IMR-90 (cell line): ENCODE data around the gene CNNM3. TPM values are rescaled to one million over a fixed set of nuclear protein-coding genes. Genes with fewer than 3 reads are reported as not detected.

Source experiments
- ATAC-seq: fragments of 200-7000 bp; cut with Tn5 transposase; 2 replicates; pipeline ENCODE4 v1.9.1; 2020; ENCODE audit warnings: low read depth, mild to moderate bottlenecking, moderate library complexity
- BruUV-seq: library from RNA; stranded (reverse); fragments of 400-500 nt; replicated peaks from 2 replicates; lab custom pipeline; 2021; lab: Mats Ljungman, UMichigan
- CTCF ChIA-PET: fragments of 300-600 bp; formaldehyde crosslinking; extraction: SDS; loops from one replicate; lab custom pipeline; 2021; ENCODE audit warnings: antibody characterized with exemption; lab: Yijun Ruan, JAX
- POLR2A ChIA-PET: fragments of 300-600 bp; sonication (Branson Sonifier 250); formaldehyde crosslinking; loops from one replicate; lab custom pipeline; 2022; ENCODE audit warnings: antibody characterized with exemption; ENCODE audit not compliant: unreplicated experiment; lab: Charles Lee
- DNase-seq: peaks from one replicate; pipeline ENCODE4 v3.0.0; 2013
- H2AFZ ChIP-seq: replicated peaks from 2 replicates; pipeline ENCODE3; 2013; ENCODE audit warnings: low read length, mild to moderate bottlenecking; ENCODE audit not compliant: poor library complexity
- H2AK5ac ChIP-seq: 2 replicates; pipeline ENCODE4 v1.6.1; 2013; ENCODE audit warnings: low read depth, low read length, inconsistent platforms
- H2AK9ac ChIP-seq: replicated peaks from 2 replicates; pipeline ENCODE3; 2013; ENCODE audit warnings: mild to moderate bottlenecking, low read depth, low read length, moderate library complexity; ENCODE audit not compliant: poor library complexity
- H2BK120ac ChIP-seq: 2 replicates; pipeline ENCODE4 v1.6.1; 2013; ENCODE audit warnings: low read depth, low read length, inconsistent platforms
- H2BK15ac ChIP-seq: 3 replicates; pipeline ENCODE4 v1.6.1; 2013; ENCODE audit warnings: low read depth, low read length, inconsistent platforms
- H2BK20ac ChIP-seq: 2 replicates; pipeline ENCODE4 v1.6.1; 2013; ENCODE audit warnings: low read depth, mild to moderate bottlenecking, inconsistent platforms, low read length, moderate library complexity
- H2BK5ac ChIP-seq: 2 replicates; pipeline ENCODE4 v1.6.1; 2013; ENCODE audit warnings: mild to moderate bottlenecking, low read depth, low read length, inconsistent platforms; ENCODE audit not compliant: poor library complexity, severe bottlenecking
- H3K14ac ChIP-seq: replicated peaks from 2 replicates; pipeline ENCODE4 v1.6.1; 2013; ENCODE audit warnings: low read depth, low read length, inconsistent platforms
- H3K18ac ChIP-seq: 2 replicates; pipeline ENCODE4 v1.6.1; 2013; ENCODE audit warnings: low read depth, low read length, control low read depth
- H3K23ac ChIP-seq: 2 replicates; pipeline ENCODE4 v1.6.1; 2013; ENCODE audit warnings: low read depth, low read length, inconsistent platforms
- H3K27ac ChIP-seq: 2 replicates; pipeline ENCODE4 v1.5.1; 2013; ENCODE audit warnings: mild to moderate bottlenecking, control low read depth, low read length; ENCODE audit not compliant: insufficient read depth
- H3K27me3 ChIP-seq: 2 replicates; pipeline ENCODE4 v1.6.1; 2013; ENCODE audit warnings: low read length; ENCODE audit not compliant: control insufficient read depth, insufficient read depth
- H3K36me3 ChIP-seq: 2 replicates; pipeline ENCODE4 v1.6.1; 2013; ENCODE audit warnings: low read length, mixed read lengths; ENCODE audit not compliant: control insufficient read depth, insufficient read depth
- H3K4ac ChIP-seq: 2 replicates; pipeline ENCODE4 v1.6.1; 2013; ENCODE audit warnings: low read depth, low read length, inconsistent platforms
- H3K4me1 ChIP-seq: 2 replicates; pipeline ENCODE4 v1.6.1; 2013; ENCODE audit warnings: low read length, mixed read lengths; ENCODE audit not compliant: control insufficient read depth, insufficient read depth
- H3K4me2 ChIP-seq: 2 replicates; pipeline ENCODE4 v1.6.1; 2013; ENCODE audit warnings: low read depth, mild to moderate bottlenecking, control low read depth, low read length, moderate library complexity
- H3K4me3 ChIP-seq: 2 replicates; pipeline ENCODE4 v1.5.1; 2013; ENCODE audit warnings: low read depth, mild to moderate bottlenecking, control low read depth, low read length, moderate library complexity; ENCODE audit not compliant: insufficient read depth
- H3K56ac ChIP-seq: 2 replicates; pipeline ENCODE4 v1.6.1; 2013; ENCODE audit warnings: low read length, inconsistent platforms; ENCODE audit not compliant: insufficient read depth; ENCODE audit errors: extremely low read depth
- H3K79me1 ChIP-seq, 2 experiments: 2 replicates each; pipeline ENCODE4 v1.6.1; 2013; ENCODE audit warnings: low read length in 2 of 2, inconsistent platforms in 1 of 2, low read depth in 1 of 2
- H3K9ac ChIP-seq: 2 replicates; pipeline ENCODE4 v1.6.1; 2013; ENCODE audit warnings: low read depth, low read length, control low read depth
- H3K9me1 ChIP-seq: 2 replicates; pipeline ENCODE4 v1.6.1; 2013; ENCODE audit warnings: low read length, inconsistent platforms; ENCODE audit not compliant: insufficient read depth
- H3K9me3 ChIP-seq: 2 replicates; pipeline ENCODE4 v1.6.1; 2013; ENCODE audit warnings: low read length; ENCODE audit not compliant: control insufficient read depth, insufficient read depth
- H4K20me1 ChIP-seq: 2 replicates; pipeline ENCODE4 v1.6.1; 2013; ENCODE audit warnings: low read length, inconsistent platforms; ENCODE audit not compliant: insufficient read depth
- H4K5ac ChIP-seq: 2 replicates; pipeline ENCODE4 v1.6.1; 2013; ENCODE audit warnings: mild to moderate bottlenecking, low read depth, low read length, control low read depth
- H4K8ac ChIP-seq, 2 experiments: 2 replicates each; pipeline ENCODE4 v1.6.1; 2013; ENCODE audit warnings: low read depth in 2 of 2, low read length in 2 of 2, control low read depth in 1 of 2, inconsistent platforms in 1 of 2
- H4K91ac ChIP-seq: 2 replicates; pipeline ENCODE4 v1.6.1; 2013; ENCODE audit warnings: low read depth, low read length, inconsistent platforms; ENCODE audit not compliant: insufficient read depth
- BHLHE40 ChIP-seq: fragments of 150-350 bp; IDR thresholded peaks from 2 replicates; pipeline ENCODE4 v1.6.1; 2016; ENCODE audit warnings: mild to moderate bottlenecking, low read depth, low read length
- CHD1 ChIP-seq: IDR thresholded peaks from 2 replicates; pipeline ENCODE4 v1.6.1; 2012; ENCODE audit warnings: low read depth, low read length, improper control_type of control experiment
- CTCF ChIP-seq: conservative IDR thresholded peaks from 2 replicates; pipeline ENCODE4 v1.5.1; 2012; ENCODE audit warnings: mild to moderate bottlenecking, low read depth, low read length, improper control_type of control experiment
- FOS ChIP-seq: fragments of 150-350 bp; IDR thresholded peaks from 2 replicates; pipeline ENCODE4 v1.6.1; 2016; ENCODE audit warnings: low read depth, low read length
- MAFK ChIP-seq: IDR thresholded peaks from 2 replicates; pipeline ENCODE4 v1.6.1; 2012; ENCODE audit warnings: low read depth, low read length, improper control_type of control experiment
- NFE2L2 ChIP-seq: fragments of 150-350 bp; IDR thresholded peaks from 2 replicates; pipeline ENCODE4 v1.6.1; 2016; ENCODE audit warnings: low read depth, mild to moderate bottlenecking, low read length
- POLR2A ChIP-seq: IDR thresholded peaks from 2 replicates; pipeline ENCODE4 v1.6.1; 2012; ENCODE audit warnings: mild to moderate bottlenecking, low read depth, low read length
- RAD21 ChIP-seq: IDR thresholded peaks from 2 replicates; pipeline ENCODE4 v1.6.1; 2012; ENCODE audit warnings: low read length, improper control_type of control experiment
- RFX5 ChIP-seq: IDR thresholded peaks from 2 replicates; pipeline ENCODE4 v1.8.0; 2012; ENCODE audit warnings: low read depth, mild to moderate bottlenecking, low read length, moderate library complexity
- WGBS, 2 experiments: methylation state at CpG; one replicate each; pipeline versions ENCODE4 v1.1.5 to v1.1.7; 2013; ENCODE audit warnings: missing lambda C conversion rate in 2 of 2; ENCODE audit not compliant: insufficient read length in 1 of 2; ENCODE audit errors: extremely low coverage in 2 of 2; 5-methylcytosine and 5-hydroxymethylcytosine counted together
- dilution Hi-C: fragments of 300-500 bp; cut with HindIII; formaldehyde crosslinking; loops from one replicate; pipeline ENCODE4 v1.14.3; 2018; ENCODE audit warnings: low sequenced_read_pairs; ENCODE audit not compliant: unreplicated experiment
- in situ Hi-C: fragments of 300-500 bp; cut with MboI; formaldehyde crosslinking; loops from 3 replicates; pipeline ENCODE4 v1.14.3; 2019; ENCODE audit warnings: low sequenced_read_pairs, inconsistent platforms, mixed read lengths
- intact Hi-C: fragments of 100-400 bp; cut with micrococcal nuclease; formaldehyde crosslinking; loops from 2 replicates; pipeline ENCODE4 v1.10.0; 2022
- polyA plus RNA-seq, 3 experiments: library from polyadenylated mRNA; depleted of rRNA; stranded (reverse); fragments of >200 nt; gene quantifications; 2 replicates each; pipeline ENCODE4 v1.2.3, GENCODE V29; 2012; ENCODE audit warnings: low replicate concordance in 1 of 3
- total RNA-seq: library from RNA; depleted of rRNA; stranded (reverse); fragments of >200 nt; gene quantifications from 2 replicates; pipeline ENCODE4 v1.2.3, GENCODE V29; 2012
- TF ChIP-seq, protein P1 (sequence below): fragments of 150-350 bp; IDR thresholded peaks from 2 replicates; pipeline ENCODE4 v1.6.1; 2017; ENCODE audit warnings: mild to moderate bottlenecking, antibody characterized with exemption, low read length, low read depth

Gene CNNM3
- total and polyA plus RNA-seq, 2 of the 4 experiments (the other 2 are of a cell fraction): 2.3 to 6.1 TPM

DNA sequence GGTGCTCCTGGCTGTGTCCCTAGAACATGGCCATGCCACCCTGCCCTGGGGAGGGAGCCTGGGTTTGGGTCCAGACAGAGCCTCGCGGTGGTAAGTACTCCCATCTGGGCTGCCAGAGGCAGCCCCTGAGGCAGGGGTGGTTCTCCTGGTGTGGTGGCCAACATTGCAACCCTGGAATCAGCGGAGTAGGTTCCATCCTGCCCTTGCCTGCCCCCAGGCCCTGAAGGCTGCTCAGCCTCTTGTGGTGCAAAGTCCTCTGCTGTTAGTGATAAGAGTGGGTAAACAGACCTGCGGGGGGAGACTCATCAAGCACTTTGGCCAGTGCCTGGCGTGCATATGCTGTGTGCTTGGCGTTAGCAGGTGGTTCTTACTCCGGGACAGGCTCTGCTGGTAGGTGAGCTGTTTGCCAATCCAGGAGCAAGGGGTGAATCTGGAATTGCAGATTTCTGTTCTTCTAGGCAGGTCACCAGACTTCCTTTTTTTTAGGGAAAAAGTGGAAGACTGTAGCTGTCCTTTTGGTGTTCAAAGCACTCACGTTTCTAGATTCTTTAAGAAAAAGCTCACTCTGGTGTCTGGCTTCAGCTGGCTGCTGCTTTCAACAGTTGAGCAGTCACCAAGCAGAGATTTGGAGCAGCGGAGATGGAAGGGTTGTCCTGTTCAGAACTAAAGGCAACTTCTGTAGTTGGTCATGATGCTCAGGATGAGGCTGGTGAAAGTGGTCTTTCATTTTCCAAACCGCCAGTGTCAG is 3.2 kb downstream of the CNNM3 start:
- Histone ChIP-seq H3K23ac (no peak overlapping the region; the same call in 1 of the 2 replicates), H4K20me1 (peaks cover 52% of the 10 kb centered on the region), H3K14ac (no peak overlapping the region), H3K9me3 (no peaks in the 10 kb centered on the region), H3K4ac (no peak overlapping the region), H4K5ac (no peak overlapping the region), H3K27ac (no peak overlapping the region), H3K36me3 (peaks cover 7% of the 10 kb centered on the region; the same call in 1 of the 2 replicates), H3K27me3 (no peaks in the 10 kb centered on the region), H3K4me2 (no peak overlapping the region), H3K9ac (no peak overlapping the region), H3K4me1 (peaks cover 11% of the 10 kb centered on the region), H3K56ac (no peak overlapping the region), H2AK9ac (no peak overlapping the region), H3K9me1 (peaks cover 12% of the 10 kb centered on the region), H2BK15ac (no peak overlapping the region), H2AK5ac (no peak overlapping the region), H3K79me1 (peaks cover 23 to 55% of the 10 kb centered on the region in 2 experiments), H2BK20ac (no peak overlapping the region), H3K18ac (no peak overlapping the region), H3K4me3 (no peak overlapping the region), H2AFZ (no peak overlapping the region), H2BK120ac (no peak overlapping the region), H4K91ac (no peak overlapping the region), H2BK5ac (no peak overlapping the region), H4K8ac (no peak overlapping the region)
- no peak for TF ChIP-seq FOS
- TF ChIP-seq CTCF: no peak
- no peak for TF ChIP-seq POLR2A
- no peak for TF ChIP-seq RFX5
- TF ChIP-seq MAFK: no peak
- no peak for TF ChIP-seq RAD21
- TF ChIP-seq, protein P1, sequence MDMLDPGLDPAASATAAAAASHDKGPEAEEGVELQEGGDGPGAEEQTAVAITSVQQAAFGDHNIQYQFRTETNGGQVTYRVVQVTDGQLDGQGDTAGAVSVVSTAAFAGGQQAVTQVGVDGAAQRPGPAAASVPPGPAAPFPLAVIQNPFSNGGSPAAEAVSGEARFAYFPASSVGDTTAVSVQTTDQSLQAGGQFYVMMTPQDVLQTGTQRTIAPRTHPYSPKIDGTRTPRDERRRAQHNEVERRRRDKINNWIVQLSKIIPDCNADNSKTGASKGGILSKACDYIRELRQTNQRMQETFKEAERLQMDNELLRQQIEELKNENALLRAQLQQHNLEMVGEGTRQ: no peak
- no peak for TF ChIP-seq CHD1
- no peak for TF ChIP-seq BHLHE40
- no peak for TF ChIP-seq NFE2L2
- dilution Hi-C loops (no loop called here), in situ Hi-C loops (no loop called here), intact Hi-C loops (no loop called here)
- ATAC-seq (no peak), DNase-seq (no peak)
- ChIA-PET CTCF (no interaction called here), POLR2A (no interaction called here)
- 80% methylated on average over 3 of the region's 10 CpGs; no CpG with 5 or more reads in 1 of the 2 experiments for WGBS, 2 experiments
- no TSS peak for BruUV-seq
